ENCODE results near the gene ITGAE.

GRCh38 chr17:3761036-3761917 lies 39.7 kb downstream of the ITGAE start:
- TF ChIP-seq, protein P1, sequence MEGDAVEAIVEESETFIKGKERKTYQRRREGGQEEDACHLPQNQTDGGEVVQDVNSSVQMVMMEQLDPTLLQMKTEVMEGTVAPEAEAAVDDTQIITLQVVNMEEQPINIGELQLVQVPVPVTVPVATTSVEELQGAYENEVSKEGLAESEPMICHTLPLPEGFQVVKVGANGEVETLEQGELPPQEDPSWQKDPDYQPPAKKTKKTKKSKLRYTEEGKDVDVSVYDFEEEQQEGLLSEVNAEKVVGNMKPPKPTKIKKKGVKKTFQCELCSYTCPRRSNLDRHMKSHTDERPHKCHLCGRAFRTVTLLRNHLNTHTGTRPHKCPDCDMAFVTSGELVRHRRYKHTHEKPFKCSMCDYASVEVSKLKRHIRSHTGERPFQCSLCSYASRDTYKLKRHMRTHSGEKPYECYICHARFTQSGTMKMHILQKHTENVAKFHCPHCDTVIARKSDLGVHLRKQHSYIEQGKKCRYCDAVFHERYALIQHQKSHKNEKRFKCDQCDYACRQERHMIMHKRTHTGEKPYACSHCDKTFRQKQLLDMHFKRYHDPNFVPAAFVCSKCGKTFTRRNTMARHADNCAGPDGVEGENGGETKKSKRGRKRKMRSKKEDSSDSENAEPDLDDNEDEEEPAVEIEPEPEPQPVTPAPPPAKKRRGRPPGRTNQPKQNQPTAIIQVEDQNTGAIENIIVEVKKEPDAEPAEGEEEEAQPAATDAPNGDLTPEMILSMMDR (IDR thresholded peaks at IDR 0.05): no peak
- TF ChIP-seq POLR2A (IDR thresholded peaks at IDR 0.05; ENCODE audit: low read depth) (no peak), POLR2AphosphoS5 (IDR thresholded peaks at IDR 0.05) (no peak)

All from esophagus muscularis mucosa (tissue), 3 donors.